ENCODE results near the gene CHRNA5.

DNA sequence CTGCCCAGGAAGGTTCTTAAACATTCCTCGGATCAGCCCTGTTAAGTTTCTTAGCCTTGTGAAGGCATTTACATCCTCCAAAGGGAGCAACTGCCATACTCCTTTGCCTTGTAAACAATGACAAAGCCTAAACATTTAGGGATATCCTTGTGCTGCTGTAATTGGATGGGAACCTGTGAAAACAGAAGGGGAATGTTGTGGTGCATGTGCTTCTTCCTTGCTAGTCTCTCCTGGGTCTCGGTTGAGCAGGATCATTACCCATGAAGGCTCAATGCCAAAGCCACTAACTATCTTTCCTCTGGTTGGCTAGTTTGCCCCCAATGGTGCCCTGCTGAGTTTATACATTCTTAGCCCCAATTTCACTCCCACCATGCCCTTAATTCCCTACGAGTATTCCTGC, 38.1 kb downstream of the CHRNA5 start:
- TF ChIP-seq GATA2 (IDR thresholded peaks at IDR 0.05; ENCODE audit: low read depth, low read length), result no peak
- no peak for TF ChIP-seq GATA3 (IDR thresholded peaks at IDR 0.05; ENCODE audit: low read depth, low read length)
